Muscle layer of duodenum (tissue), 2 donors: Measurements from ENCODE around the gene RAVER2.

Experiments used
- H3K27ac ChIP-seq: one replicate; pipeline ENCODE4 v1.7.0; 2013; ENCODE audit warnings: mild to moderate bottlenecking, low read length
- H3K27me3 ChIP-seq: one replicate; pipeline ENCODE4 v1.7.0; 2013; ENCODE audit warnings: low read depth, mild to moderate bottlenecking, control low read depth, low read length
- H3K36me3 ChIP-seq, 2 donors: one replicate each; pipeline ENCODE4 v1.7.0; 2013; ENCODE audit warnings: low read length in 2 of 2, control low read depth in 1 of 2, mild to moderate bottlenecking in 1 of 2; ENCODE audit not compliant: insufficient read depth in 2 of 2, control insufficient read depth in 1 of 2
- H3K4me1 ChIP-seq, 2 donors: one replicate each; pipeline ENCODE4 v1.7.0; 2013; ENCODE audit warnings: low read length in 2 of 2, mild to moderate bottlenecking in 2 of 2, control low read depth in 1 of 2, moderate library complexity in 1 of 2; ENCODE audit not compliant: insufficient read depth in 2 of 2, control insufficient read depth in 1 of 2
- H3K4me3 ChIP-seq, 2 donors: one replicate each; pipeline ENCODE4 v1.7.0; 2013; ENCODE audit warnings: low read length in 2 of 2, low read depth in 1 of 2, mild to moderate bottlenecking in 1 of 2
- H3K9me3 ChIP-seq, 2 donors: one replicate each; pipeline ENCODE4 v1.7.0; 2013; ENCODE audit warnings: low read length in 2 of 2, control low read depth in 1 of 2, mild to moderate bottlenecking in 1 of 2; ENCODE audit not compliant: control insufficient read depth in 1 of 2
- donor health status: healthy.

The RAVER2 gene

GRCh38 chr1:64848136-64848535 is 103.3 kb downstream of the RAVER2 start:
- Histone ChIP-seq H3K9me3 (no peaks in the 10 kb centered on the region), H3K27me3 (no peaks in the 10 kb centered on the region), H3K36me3 (peaks cover 56 to 82% of the 10 kb centered on the region in 2 donors), H3K27ac (no peak overlapping the region), H3K4me1 (no peaks in the 10 kb centered on the region), H3K4me3 (no peak overlapping the region)

DNA sequence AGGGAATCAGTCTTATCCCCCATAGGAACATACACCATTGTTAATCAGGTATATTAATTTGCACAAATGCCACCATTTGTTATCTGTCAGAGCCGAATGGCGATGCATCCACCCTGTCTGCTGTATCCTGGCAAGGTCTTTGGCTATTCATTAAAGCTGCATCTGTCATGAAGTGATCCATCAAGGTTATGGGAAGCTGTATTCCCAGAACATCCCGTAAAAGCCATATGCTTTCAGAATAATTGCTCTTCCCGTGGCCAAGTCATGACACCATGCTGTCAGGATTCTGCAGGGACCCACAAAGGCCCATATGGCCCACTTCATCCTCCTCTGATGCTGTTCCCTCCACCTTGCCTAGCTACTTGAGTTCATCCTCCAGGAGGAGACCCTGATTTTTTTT is 103.9 kb downstream of the RAVER2 start:
- no peaks in the 10 kb centered on the region for H3K27me3 ChIP-seq
- peaks cover 56 to 82% of the 10 kb centered on the region in 2 donors for H3K36me3 ChIP-seq
- no peaks in the 10 kb centered on the region for H3K9me3 ChIP-seq
- H3K4me1 ChIP-seq = no peaks in the 10 kb centered on the region
- H3K27ac ChIP-seq = no peak overlapping the region
- H3K4me3 ChIP-seq = no peak overlapping the region

DNA sequence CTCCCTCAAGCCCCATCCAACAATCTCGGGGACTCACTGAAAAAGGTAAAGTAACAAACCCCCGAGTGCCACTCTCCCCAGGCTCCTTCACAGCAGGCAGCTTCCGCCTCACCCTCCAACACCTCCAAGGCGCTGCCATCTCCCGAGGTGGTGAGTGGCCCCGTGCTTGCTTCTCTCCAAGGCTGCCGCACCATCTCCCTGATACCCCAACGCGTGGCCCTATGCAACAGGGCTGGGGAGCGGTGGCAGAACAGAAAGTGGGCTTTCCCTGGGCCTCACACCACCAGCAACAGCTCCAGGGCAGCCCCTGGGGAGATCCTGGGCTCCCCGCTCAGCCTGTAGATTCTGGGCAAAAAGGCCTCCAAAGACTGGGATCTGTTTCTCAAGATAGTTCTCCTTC is 105.1 kb downstream of the RAVER2 start:
- peaks cover 55 to 81% of the 10 kb centered on the region in 2 donors for H3K36me3 ChIP-seq
- H3K4me1 ChIP-seq = no peaks in the 10 kb centered on the region
- no peak overlapping the region for H3K4me3 ChIP-seq
- no peaks in the 10 kb centered on the region for H3K27me3 ChIP-seq
- H3K27ac ChIP-seq = no peak overlapping the region
- no peaks in the 10 kb centered on the region for H3K9me3 ChIP-seq

DNA sequence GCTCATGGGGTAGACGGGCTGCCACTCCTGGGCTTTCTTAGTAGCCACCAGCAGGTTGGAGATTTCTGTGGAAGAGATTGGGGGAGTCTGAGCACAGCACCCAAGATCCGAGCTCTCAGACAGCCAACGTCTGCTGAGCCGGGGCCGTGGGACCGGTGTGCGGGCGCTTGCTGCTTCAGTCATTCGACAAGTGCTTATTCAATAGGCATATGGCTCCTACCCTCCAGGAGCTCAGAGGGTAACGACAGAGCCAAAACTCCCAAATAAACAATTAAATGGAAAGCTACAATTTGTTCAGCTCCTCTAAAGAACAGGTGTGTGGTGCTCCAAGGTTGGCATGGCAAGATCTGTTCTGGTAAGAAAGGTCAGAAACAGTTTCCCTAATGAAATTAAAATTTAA is 106.0 kb downstream of the RAVER2 start:
- Histone ChIP-seq H3K4me1 (no peaks in the 10 kb centered on the region), H3K27ac (no peak overlapping the region), H3K4me3 (no peak overlapping the region), H3K27me3 (no peaks in the 10 kb centered on the region), H3K36me3 (peaks cover 56 to 78% of the 10 kb centered on the region in 2 donors), H3K9me3 (no peaks in the 10 kb centered on the region)

GRCh38 chr1:64851664-64852063 is 106.8 kb downstream of the RAVER2 start:
- Histone ChIP-seq H3K27ac (no peak overlapping the region), H3K36me3 (peaks cover 50 to 70% of the 10 kb centered on the region in 2 donors), H3K9me3 (no peaks in the 10 kb centered on the region), H3K4me3 (no peak overlapping the region), H3K4me1 (no peaks in the 10 kb centered on the region), H3K27me3 (no peaks in the 10 kb centered on the region)

- H3K36me3 ChIP-seq = peaks cover 63 to 72% of the 10 kb centered on the region in 2 donors
Measured at GRCh38 chr1:64854674-64855073, 109.8 kb downstream of the RAVER2 start.

GRCh38 chr1:64855557-64855956 is 110.7 kb downstream of the RAVER2 start:
- no peaks in the 10 kb centered on the region for H3K9me3 ChIP-seq
- no peak overlapping the region for H3K4me3 ChIP-seq
- peaks cover 60 to 67% of the 10 kb centered on the region in 2 donors for H3K36me3 ChIP-seq
- H3K27me3 ChIP-seq = no peaks in the 10 kb centered on the region
- no peak overlapping the region for H3K27ac ChIP-seq
- H3K4me1 ChIP-seq = no peaks in the 10 kb centered on the region

More at GRCh38 chr1:64854674-64855073, 109.8 kb downstream of the RAVER2 start:
- Histone ChIP-seq H3K4me3 (no peak overlapping the region), H3K9me3 (no peaks in the 10 kb centered on the region), H3K4me1 (no peaks in the 10 kb centered on the region), H3K27me3 (no peaks in the 10 kb centered on the region), H3K27ac (no peak overlapping the region)

GRCh38 chr1:64856553-64856952 is 111.7 kb downstream of the RAVER2 start:
- Histone ChIP-seq H3K36me3 (peaks cover 60 to 62% of the 10 kb centered on the region in 2 donors), H3K27ac (no peak overlapping the region), H3K27me3 (no peaks in the 10 kb centered on the region)

GRCh38 chr1:64857347-64857746 is 112.5 kb downstream of the RAVER2 start:
- Histone ChIP-seq H3K4me1 (no peaks in the 10 kb centered on the region), H3K9me3 (no peaks in the 10 kb centered on the region), H3K36me3 (peaks cover 60 to 66% of the 10 kb centered on the region in 2 donors), H3K27me3 (no peaks in the 10 kb centered on the region), H3K27ac (no peak overlapping the region), H3K4me3 (no peak overlapping the region)

More at GRCh38 chr1:64856553-64856952, 111.7 kb downstream of the RAVER2 start:
- Histone ChIP-seq H3K4me1 (no peaks in the 10 kb centered on the region), H3K9me3 (no peaks in the 10 kb centered on the region), H3K4me3 (no peak overlapping the region)

DNA sequence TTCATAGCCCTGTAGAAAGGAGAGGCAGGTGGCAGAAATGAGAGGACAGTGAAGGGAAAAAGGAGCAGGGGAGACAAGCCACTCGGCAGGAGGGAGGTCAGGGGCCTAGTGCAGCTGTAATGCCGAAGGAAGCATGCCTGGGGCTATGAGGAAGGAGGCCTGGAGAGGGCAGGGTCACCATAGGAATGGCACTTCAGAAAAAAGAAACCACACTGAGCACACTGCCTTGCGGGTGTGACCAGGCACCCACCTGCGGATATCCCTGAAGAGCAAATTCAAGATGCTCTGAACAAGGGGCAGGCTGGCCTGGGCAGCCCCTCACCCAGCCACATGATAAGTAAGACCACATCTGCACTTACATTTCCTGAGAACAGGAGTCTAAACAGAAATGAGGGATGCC is 116.7 kb downstream of the RAVER2 start:
- peaks cover 40 to 51% of the 10 kb centered on the region in 2 donors for H3K36me3 ChIP-seq
- no peaks in the 10 kb centered on the region for H3K9me3 ChIP-seq
- H3K27ac ChIP-seq = no peak overlapping the region
- no peak overlapping the region for H3K4me3 ChIP-seq
- H3K4me1 ChIP-seq = no peaks in the 10 kb centered on the region
- no peaks in the 10 kb centered on the region for H3K27me3 ChIP-seq

DNA sequence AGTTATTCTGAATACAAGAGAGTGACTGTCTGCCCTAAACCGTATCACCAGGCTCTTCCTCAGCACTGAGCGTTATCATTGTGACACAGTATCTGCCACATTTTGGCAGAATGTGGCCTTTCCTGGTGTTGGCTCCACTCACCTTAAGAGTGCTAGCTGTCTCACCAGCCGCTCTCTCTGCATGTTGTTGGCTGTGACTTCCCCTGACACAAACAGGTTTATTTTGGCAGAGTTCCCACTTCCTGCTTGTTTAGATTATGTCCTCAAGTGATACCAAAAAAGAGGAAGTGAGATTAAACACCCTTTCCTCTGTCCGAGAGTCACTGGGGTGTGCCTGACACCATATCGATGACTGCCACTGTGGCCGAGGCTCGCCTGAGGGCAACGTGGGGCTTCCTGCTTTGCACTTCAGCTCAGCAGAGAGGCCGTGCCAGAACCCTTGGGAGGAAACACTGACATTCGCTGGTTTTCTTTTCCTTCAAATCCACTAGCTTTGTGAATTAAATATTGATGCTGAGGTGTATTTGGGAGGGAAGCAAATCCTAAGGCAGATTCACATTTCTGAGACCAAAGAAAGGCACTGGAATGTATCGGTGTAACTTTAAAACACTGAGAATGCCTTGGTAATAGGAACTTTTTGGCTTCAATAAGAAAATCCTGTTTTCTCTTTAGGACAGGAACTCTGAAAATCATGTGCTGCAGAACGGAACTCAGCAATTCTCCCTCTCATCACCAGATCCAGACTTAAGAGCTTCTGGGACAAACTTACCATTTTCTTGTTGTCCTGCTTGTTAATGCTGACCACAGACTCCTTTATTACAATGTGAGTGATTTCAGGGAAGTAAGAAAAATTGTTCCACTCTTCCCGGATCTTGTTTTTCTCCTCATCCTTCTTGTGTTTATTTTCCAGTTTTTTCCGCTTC is 119.4 kb downstream of the RAVER2 start:
- Histone ChIP-seq H3K4me3 (no peak overlapping the region), H3K27me3 (no peaks in the 10 kb centered on the region), H3K9me3 (no peaks in the 10 kb centered on the region), H3K36me3 (peaks cover 33 to 47% of the 10 kb centered on the region in 2 donors), H3K4me1 (no peaks in the 10 kb centered on the region), H3K27ac (peak overlapping the region; percentile 17)
